NCI-H69 (cell line): ENCODE data around the gene VCL.
"Not testable (repeated sequence)": the region's sequence is repeated elsewhere in the genome, so short reads cannot be mapped to it uniquely, and the experiment has no call there.

ENCODE experiments used
- DNase-seq: peaks from one replicate; lab custom pipeline; 2025; lab: John Stamatoyannopoulos, UW

Gene VCL

DNA sequence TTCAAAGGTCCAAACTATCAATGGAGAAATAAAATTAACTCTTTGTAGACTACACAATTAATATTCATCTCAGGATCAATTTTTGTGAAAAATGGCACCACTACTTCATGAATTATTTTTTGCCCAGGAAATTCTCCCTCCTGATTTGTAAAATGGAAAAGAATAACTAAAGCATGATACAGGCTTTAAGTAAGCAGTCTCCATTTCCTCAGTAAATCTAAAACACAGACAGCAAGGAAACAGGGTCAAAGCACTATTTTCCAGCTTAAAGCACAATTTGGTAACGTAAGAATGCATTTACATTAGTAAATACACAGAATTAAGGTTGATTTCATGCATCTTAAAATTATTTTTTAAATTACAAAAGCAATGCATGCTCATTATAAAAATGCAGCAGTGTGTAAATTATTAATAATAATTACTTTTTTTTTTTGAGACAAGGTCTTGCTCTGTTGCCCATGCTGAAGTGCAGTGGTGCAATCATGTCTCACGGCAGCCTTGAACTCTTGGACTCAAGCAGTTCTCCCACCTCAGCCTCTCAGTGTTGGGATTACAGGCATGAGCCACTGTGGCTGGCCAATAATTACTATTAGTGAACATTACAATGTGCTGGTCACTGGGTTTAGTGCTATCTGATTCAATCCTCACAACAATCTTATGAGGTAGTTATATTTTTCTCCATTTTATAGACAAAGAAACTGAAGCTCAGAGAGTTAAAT is 26.1 kb upstream of the VCL start:
- DNase-seq: no peak

DNA sequence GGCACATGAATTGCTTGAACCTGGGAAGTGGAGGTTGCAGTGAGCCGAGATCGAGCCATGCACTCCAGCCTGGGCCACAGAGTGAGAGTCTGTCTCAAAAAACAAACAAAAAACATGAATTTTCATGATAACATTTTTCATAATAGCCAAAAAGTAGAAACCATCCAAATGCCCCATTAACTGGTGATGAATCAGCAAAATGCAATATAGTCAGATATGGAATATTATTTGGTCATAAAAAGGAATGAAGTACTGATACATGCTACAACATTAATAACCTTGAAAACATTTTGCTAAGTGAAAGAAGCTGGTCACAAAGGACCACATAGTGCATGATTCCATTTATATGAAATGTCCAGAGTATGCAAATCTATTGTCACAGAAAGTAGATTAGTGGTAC is 24.5 kb upstream of the VCL start:
- DNase-seq: no peak

- DNase-seq: no peak
Measured at GRCh38 chr10:73974309-73974946, 23.5 kb upstream of the VCL start.

- no peak for DNase-seq
Measured at GRCh38 chr10:73975388-73975787, 22.5 kb upstream of the VCL start.

DNA sequence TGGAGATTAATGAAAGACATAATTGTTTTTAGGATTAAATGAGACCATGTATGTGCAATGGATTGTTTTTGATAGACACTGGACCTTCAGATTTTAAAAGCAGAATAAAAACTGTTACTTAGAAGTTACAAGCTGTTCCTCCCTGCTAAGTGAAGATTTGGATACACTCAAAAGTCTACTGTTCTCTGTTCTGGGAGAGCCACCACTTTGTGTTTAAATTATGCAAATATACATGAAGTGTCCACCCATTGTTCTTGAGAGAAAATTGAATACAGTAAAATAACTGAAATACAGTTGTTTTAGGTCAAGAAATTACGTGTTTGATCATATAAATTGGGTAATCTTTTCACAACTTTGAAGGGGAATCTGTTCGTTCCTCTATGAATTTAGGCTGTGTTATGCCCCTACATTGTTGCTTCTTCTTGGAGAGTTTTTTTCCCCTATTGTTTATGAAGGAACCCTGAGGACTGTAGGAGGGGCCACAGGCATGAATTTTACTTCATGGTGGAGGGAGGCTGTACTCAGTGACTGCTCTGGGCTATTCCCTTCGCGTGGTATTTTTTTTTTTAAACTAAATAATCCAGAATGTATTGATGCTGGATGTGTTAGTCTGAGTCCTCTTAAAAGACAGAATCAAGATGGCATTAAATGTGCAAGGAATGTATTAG is 18.6 kb upstream of the VCL start:
- no peak for DNase-seq

DNA sequence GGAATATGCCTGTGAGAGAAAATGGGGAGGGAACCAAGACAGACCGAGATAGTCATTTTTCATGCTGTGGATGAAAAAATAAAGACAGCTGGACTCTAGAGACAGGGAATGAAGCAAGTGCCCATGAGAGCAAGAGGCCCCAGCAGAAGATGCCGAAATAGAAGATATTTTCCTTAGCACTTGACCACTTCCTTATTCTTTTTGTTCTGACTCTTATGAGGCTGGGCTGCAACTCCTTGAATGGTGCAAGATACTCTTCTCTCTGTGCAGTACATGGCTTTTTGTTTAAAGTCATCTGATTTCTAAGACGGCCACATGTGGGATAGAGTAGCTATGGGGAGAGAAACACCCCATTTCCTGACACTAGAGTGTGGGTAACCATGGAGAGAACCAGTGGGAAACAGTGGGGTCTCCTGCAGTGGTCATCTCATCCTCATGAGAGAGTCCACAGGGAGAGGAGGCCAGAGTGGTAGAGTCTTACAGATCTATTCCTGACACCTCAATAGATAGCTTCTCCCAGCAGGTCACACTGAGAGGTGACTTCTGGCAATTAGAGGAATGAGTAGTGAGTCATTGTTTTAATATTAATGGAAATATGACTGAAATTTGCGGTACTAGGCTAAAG is 18.0 kb upstream of the VCL start:
- no peak for DNase-seq

GRCh38 chr10:73981812-73982211 is 16.1 kb upstream of the VCL start:
- no peak for DNase-seq

DNA sequence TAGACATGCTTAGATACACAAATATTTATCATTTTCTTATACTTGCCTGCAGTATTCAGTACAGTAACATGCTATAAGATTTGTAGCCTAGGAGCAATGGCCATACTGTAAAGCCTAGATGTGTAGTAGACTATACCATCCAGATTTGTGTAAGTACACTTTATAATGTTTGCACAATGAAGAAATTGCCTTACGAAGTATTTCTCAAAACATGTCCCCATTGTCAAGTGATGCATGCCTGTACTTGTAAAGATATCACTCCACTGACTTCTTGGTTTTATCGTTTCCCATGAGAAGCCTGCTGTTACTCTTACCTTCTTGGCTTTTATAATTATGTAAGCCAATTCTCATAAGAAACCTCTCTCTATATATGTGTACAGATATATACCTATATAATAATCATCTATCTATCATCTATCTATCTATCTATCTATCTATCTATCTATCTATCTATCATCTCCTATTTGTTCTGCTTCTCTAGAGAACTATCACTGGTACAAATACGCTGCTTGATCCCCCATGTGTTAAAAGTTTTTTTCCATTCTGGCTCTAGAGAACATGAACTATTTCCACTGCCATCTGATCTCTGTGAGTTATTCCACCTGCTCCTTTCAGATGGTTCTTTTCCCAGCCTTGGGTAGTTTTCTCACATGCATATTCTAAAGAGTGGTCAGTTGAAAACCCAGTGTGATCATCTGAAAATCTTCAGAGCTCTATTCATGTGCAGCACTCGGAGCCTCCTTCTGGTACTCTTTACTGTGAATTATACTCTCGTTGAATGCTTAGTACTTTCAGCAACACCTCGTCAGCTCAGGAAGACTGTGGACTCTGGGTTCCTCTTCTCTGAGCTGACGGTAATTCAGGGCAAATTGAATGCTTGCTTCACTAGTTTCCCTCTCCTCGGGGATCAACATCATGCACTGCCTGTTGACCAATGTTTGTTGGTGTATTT is 14.5 kb upstream of the VCL start:
- no peak for DNase-seq

GRCh38 chr10:73989594-73990150 is 8.2 kb upstream of the VCL start:
- no peak for DNase-seq

DNA sequence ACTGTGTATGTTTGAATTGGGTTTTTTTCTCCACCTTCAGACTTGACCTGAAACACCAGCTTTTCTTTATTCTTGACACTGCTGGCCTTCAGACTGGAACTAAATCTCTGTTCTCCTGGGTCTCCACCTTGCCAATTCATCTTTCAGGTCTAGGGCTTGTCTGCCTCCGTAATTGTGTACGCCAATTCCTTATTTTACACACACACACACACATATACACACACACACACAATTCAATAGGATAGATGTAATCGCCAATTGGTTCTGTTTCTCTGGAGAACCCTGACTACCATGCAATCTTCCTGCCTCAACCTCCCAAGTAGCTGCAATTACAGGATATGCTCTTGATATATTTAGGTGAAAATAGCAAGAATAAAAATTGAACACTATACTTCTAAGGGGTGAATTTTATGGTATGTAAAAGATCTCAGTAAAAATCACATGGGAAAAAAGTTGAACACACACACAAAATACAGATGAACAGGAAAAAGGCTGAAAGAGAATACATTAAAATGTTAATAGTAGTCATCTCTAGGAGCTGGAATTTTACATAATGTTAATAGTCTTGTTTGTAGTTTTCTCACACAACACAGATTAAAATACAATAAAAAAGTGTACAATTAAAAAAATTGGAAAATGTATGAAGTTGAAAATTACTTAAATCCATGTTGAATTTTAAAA is 6.6 kb upstream of the VCL start:
- no peak for DNase-seq

DNA sequence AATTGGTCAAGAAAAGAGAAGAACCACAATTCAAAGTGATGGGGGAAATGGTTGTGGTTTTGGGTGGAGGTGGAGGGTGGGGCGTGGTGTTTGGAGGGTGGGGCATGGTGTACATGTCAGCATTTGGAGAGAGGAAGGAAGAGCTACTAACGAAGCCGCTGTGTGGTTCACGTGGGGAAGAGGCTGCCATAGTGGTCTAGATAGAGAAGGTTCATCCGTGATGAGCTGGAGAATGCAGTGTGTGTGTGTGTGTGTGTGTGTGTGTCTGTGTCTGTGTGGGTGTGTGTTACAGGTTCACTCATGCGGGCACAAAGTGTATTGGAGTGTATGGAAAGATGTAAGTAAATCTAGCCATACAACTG is 6.1 kb upstream of the VCL start:
- no peak for DNase-seq

DNA sequence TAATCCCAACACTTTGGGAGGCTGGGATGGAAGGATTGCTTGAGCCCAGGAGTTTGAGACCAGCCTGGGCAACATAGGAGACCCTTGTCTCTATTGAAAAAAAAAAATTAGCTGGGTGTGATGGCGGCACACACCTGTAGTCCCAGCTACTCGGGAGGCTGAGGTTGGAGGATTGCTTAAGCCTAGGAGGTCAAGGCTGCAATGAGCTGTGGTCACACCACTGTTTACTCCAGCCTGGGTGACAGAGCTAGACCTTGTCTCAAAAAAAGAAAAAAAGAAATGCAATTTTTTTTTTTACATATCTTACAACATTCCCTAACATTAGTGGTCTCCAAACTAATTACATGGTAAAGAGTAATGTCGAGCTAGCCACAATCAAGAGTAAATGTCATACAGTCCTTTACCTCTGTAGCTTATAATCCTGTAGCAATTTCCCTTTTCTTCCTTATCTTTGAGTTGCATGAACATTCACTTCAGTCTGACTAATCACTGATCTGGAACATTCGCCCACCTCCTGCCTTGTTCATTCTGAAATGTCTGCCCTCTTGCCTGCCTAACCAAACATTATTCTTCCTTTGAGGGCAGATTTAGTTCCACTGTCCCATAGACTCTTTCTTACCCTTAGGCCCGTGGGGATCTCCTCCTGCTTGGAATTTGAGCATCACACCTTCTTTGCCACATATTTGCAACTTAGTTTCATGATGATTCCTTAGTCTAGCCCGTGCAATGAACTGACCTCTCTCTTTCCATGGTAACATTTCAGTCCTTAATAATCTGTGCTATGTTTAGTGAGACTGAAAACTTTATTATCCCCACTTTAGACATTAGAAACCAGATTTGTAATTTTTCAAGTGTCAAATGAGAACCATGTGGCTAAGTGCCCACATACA is 4.8 kb upstream of the VCL start:
- DNase-seq: no peak

GRCh38 chr10:73995035-73995358 is 2.9 kb upstream of the VCL start:
- no peak for DNase-seq

DNA sequence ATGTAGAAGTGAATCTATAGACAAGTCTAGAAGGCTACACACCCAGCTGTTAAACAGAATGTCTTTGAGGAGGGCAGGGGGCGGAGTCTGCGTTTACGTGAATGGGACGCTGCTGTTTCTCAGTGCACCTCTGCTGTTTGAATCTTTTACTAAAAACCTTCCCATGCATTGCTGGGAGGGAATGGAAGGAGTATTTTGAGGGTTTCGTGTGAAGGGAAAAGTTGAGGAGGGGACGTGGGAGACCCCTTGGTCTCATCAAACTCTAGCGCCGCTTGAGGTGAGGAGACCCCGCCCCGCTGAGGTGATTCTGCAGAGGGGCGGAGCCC is 492 bp upstream of the VCL start:
- peak; percentile 73 for DNase-seq

DNA sequence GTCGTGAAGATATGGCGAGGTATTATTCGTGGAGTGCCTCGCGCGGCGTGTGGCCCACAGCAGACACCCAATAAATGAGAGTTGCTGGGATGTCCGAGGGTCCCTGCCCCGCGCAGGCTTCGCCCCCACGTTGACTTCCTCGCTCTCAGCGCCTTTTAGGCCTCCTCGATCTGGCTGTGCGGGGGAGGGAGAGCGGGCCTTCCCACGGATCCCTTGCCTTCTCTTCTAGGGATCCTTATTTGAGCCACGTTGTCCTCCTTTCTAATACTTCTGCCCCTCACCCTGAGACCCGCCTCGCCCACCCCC is 660 bp downstream of the VCL start:
- no peak for DNase-seq

- peak; percentile 79 for DNase-seq
Measured at GRCh38 chr10:73998929-73999691, 1.2 kb downstream of the VCL start.

DNA sequence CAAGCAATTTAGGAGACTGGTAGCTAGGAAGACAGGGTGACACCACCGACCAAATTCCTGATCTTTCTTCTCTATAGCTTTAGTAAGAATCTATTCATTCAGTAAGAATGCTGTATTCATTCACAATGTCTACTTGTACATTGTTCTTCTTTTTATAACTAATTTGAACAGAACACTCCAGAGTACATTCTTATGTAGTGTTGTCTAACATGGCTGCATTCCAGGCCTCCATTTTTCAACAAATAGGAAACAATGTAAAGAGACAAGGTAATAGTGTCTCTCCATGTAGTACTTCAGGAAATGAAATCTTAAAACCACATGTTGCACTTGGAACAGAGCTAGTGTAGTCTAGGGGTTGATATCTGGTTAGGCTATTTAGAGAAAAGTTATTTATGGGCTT is 1.8 kb downstream of the VCL start:
- DNase-seq: no peak

DNA sequence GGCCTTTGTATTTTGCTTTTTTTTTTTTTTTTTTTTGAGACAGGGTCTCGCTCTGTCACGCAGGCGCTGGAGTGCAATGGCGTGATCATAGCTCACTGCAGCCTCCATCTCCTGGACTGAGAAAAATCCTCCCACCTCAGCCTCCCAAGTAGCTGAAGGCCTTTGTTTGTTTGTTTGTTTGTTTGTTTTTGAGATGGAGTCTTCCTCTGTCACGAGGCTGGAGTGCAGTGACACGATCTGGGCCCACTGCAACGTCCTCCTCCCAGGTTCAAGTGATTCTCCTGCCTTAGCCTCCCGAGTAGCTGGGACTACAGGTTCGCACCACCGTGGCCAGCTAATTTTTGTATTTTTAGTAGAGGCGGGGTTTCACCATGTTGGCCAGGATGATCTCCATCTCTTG is 2.3 kb downstream of the VCL start:
- DNase-seq: not testable (repeated sequence)

DNA sequence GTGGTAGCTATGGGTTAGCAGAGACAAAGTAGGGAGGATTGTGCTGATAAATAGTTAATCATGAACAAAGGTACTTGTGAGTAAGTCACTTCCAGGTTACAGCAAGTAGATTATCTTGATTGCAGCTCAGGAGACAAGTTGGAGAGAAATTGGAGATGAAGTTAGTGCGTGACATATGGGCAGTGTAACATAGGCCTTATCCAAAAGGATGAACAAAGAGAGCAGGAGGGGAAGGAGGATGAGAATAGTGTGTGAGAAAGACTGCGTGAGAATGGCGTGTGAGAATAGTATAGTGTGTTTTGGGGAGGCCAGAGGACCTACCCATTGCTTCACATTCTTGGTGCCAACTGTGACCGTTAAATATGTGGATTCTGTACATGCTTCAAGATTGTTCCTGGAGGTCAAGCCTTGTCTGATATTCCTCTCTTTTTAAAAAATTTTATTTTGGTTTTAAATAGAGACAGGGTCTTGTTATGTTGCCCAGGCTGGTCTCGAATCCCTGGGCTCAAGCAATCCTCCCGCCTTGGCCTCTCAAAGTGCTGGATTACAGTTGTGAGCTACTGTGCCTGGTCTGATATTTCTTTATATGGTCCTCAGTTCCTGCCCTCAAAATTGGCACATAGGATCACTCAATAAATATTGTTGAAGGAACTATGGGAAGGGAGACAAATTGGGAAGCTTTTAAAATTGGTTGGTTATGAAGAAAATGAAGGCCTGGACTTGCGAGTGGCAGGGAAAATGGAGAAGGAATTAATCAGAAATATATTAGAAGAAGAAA is 3.2 kb downstream of the VCL start:
- DNase-seq: no peak
